ENCODE data around the gene PCK2. TPM values are rescaled to one million over a fixed set of nuclear protein-coding genes. Genes with fewer than 3 reads are reported as not detected.

PCK2 gene
- total and polyA plus RNA-seq, 2 of the 13 experiments (the other 11 are each of a cell fraction or from before 2014, with no cell fraction given) = 129 to 272 TPM

- TF ChIP-seq TBP (CRISPR knock-in tag; IDR thresholded peaks at IDR 0.05) = no peak
- TF ChIP-seq CAMTA2 (CRISPR knock-in tag; IDR thresholded peaks at IDR 0.05; ENCODE audit: borderline replicate concordance) = peak; percentile 99
- peak; percentile 99 for TF ChIP-seq ZNF501 (CRISPR knock-in tag; IDR thresholded peaks at IDR 0.05)
- TF ChIP-seq WIZ (CRISPR knock-in tag; IDR thresholded peaks at IDR 0.05) = peak; percentile 93; the same call in 1 of the 2 replicates
- TF ChIP-seq RFXANK (CRISPR knock-in tag; IDR thresholded peaks at IDR 0.05) = peak; percentile 95; the same call in 1 of the 2 replicates
- TF ChIP-seq GPN1 (CRISPR knock-in tag; IDR thresholded peaks at IDR 0.05; ENCODE audit: borderline replicate concordance) = peak; percentile 98; the same call in 1 of the 2 replicates
- TF ChIP-seq ZNF382 (CRISPR knock-in tag; IDR thresholded peaks at IDR 0.05; ENCODE audit: borderline replicate concordance) = no peak
- TF ChIP-seq ZBTB44 (CRISPR knock-in tag; IDR thresholded peaks at IDR 0.05) = peak; percentile 82; the same call in 1 of the 2 replicates
- TF ChIP-seq IRX3 (CRISPR knock-in tag; IDR thresholded peaks at IDR 0.05; ENCODE audit: borderline replicate concordance, low read depth) = 0 out of 2 replicates have a peak, but pooled peaks have one; percentile 68
- peak; percentile 95 for TF ChIP-seq SNAPC2 (CRISPR knock-in tag; IDR thresholded peaks at IDR 0.05)
- 0 out of 2 replicates have a peak, but pooled peaks have one; percentile 26 for TF ChIP-seq KAT2B (IDR thresholded peaks at IDR 0.05; ENCODE audit: borderline replicate concordance, low read depth, low read length)
- TF ChIP-seq KDM3A (CRISPR knock-in tag; IDR thresholded peaks at IDR 0.05; ENCODE audit: low read depth) = peak; percentile 87
- TF ChIP-seq ZNF224 (CRISPR knock-in tag; IDR thresholded peaks at IDR 0.05) = peak; percentile 94; the same call in 1 of the 2 replicates
- TF ChIP-seq NR2F2 (IDR thresholded peaks at IDR 0.05; ENCODE audit: borderline replicate concordance, low read depth) = no peak
- TF ChIP-seq DPF2 (CRISPR knock-in tag; IDR thresholded peaks at IDR 0.05; ENCODE audit: borderline replicate concordance, low read depth) = 0 out of 2 replicates have a peak, but pooled peaks have one; percentile 39
- peak; percentile 15; the same call in 1 of the 2 replicates for TF ChIP-seq EHMT2 (IDR thresholded peaks at IDR 0.05; ENCODE audit: borderline replicate concordance, low read depth, low read length)
- no peak for TF ChIP-seq ZNF746 (CRISPR knock-in tag; IDR thresholded peaks at IDR 0.05)
- TF ChIP-seq UBTF (CRISPR knock-in tag; IDR thresholded peaks at IDR 0.05) = peak; percentile 16; the same call in 1 of the 2 replicates
- peak; percentile 72; the same call in 1 of the 2 replicates for TF ChIP-seq HHEX (CRISPR knock-in tag; IDR thresholded peaks at IDR 0.05)
- no peak for TF ChIP-seq RFX3 (CRISPR knock-in tag; IDR thresholded peaks at IDR 0.05)
- TF ChIP-seq ZNF34 (CRISPR knock-in tag; IDR thresholded peaks at IDR 0.05; ENCODE audit: borderline replicate concordance) = 0 out of 2 replicates have a peak, but pooled peaks have one; percentile 79
- TF ChIP-seq PAF1 (CRISPR knock-in tag; IDR thresholded peaks at IDR 0.05) = peak; percentile 76; the same call in 1 of the 2 replicates
- peak; percentile 99 for TF ChIP-seq ZMYM2 (CRISPR knock-in tag; IDR thresholded peaks at IDR 0.05)
- no peak; the same call in 1 of the 2 replicates for TF ChIP-seq ATAD3A (CRISPR knock-in tag; IDR thresholded peaks at IDR 0.05)
- TF ChIP-seq SP2 (CRISPR knock-in tag; IDR thresholded peaks at IDR 0.05) = peak; percentile 97
- TF ChIP-seq ZKSCAN8 (CRISPR knock-in tag; IDR thresholded peaks at IDR 0.05; ENCODE audit: borderline replicate concordance) = peak; percentile 75; the same call in 1 of the 2 replicates
- TF ChIP-seq IKZF4 (CRISPR knock-in tag; IDR thresholded peaks at IDR 0.05; ENCODE audit: borderline replicate concordance, low read depth, not compliant biosample characterization) = peak; percentile 99
Measured at GRCh38 chr14:24114532-24115421, 20.7 kb downstream of the PCK2 start, which contains the start of the genes DCAF11 and NRL (continued).
